Measurements from ENCODE around the gene CLSTN2. TPM values are rescaled to one million over a fixed set of nuclear protein-coding genes. Genes with fewer than 3 reads are reported as not detected.

The CLSTN2 gene
- total RNA-seq, 1 donor from 2014 or later: 0.17 TPM

DNA sequence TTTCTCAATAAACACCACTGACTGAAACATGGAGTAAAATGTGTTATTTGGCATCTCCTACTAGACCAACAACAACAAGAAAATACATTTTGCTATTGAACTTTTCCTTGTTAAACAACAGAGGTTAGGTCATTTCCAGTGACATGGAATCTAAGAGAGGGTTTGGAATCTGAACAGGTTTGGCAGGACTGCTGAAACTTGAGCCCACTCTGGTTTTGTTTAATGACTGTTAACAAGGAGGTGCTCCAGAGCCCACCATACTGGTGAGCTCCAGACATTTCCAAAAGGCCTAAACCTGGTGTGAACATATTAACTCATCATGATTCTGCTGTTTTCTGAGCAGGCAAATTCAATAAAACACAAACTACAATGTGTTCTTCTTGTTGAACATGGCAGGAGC lies 412.2 kb downstream of the CLSTN2 start:
- no peak for DNase-seq

DNA sequence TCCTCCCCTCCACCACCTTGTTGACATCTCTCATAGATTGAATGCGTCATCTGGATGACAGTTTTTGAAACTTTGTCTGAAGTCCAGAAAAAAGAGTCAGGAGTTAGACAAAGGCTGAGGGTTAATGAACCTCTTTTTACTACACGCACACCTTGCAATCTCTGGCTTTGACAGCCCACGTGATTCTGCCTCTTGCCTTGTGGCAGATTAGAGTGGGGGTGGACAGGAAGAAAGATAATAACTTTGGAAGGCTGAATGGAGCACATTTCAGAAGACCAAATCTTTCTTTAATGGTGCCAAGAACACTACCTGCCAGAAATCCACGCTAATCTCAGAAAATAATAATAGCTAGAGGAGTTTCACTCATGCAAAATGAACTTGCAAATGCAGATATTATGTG lies 415.0 kb downstream of the CLSTN2 start:
- DNase-seq: no peak

DNA sequence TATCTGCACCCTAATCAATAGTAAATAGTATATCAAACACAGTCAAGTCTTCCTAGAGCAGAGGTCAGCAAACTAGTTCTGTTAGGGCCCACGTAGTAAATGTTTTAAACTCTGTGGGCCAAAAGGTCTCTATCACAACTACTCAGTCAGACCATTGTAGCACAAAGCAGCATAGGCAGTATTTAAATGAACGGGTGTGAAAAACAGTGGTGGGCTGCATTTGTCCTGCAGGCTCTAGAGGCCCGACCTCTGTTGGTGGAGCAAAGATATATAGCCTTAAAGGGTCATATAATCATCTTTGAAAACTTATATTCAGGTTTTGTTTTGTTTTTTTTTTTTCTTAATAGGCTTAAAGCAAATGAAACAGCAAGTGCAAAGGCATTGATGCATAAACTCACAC lies 416.5 kb downstream of the CLSTN2 start:
- DNase-seq: no peak

DNA sequence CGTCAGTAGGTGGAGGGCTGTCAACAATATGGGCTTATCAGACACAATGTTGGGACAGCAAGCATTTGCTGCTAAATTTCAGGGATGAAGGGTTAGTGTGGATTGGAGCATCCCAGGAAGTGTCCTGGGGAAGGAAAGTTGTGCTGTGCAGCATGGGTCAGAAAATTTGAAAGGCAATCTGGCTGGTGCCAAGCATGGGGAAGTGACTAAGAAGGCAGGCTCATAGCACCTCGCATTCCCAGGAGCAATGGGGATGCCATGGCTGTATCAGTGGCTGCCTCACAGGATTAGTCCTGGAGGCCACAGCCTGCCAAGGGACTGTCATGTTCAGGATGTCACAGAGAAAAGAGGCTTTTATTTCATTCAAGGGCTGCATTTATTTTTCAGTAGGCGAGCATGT lies 420.5 kb downstream of the CLSTN2 start:
- no peak for DNase-seq

DNA sequence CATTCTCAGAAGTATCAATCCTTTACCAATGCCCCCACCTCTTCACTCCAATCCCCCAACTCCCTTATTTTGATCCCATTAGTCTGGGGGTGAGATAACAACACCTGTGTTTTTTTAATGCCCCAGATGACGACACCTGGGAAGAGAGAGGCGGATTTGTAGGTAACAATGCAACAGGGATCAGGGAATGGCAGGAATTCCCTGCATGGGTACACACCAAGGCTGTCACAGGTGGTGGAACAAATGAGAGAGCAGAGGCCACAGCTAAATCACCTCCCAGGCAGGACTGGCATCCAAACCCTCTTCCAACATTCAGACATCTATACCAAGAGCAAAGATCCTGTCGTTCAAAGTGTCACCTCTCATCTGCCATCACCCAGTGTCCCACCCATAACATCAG lies 423.7 kb downstream of the CLSTN2 start:
- no peak for DNase-seq

DNA sequence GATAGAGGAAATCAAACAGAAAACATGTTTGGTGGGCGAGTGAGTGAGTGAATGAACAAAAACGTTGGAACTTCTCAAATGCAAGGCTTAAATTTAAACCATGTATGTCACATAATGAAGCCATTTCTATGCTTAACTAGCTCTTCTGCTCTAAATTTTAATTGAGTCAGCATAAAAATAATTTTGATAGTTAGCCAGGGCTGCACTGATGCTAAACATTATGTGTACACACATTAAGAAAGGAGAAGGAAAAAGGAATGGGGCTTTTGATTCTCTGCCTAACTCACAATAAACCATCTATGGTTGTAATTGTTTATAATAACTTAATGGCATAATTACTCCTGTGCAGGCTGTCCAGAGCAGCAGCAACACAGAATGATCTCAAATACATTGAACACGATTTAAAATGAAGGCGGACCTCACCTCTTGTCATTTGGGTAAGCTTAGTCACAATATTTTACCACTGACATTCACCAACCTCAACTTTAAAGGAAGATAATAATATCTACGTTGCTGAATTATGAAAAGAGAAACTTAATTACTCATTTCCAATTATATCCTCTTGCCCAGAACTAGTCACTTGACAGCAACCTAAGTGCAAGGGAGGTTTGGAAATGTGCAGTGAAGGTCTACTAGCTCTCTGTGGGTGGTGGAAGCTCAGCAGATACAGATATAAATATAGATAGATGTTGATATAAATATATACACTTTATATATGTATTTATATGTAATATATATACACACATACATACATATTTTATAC lies 424.4 kb downstream of the CLSTN2 start:
- no peak for DNase-seq

DNA sequence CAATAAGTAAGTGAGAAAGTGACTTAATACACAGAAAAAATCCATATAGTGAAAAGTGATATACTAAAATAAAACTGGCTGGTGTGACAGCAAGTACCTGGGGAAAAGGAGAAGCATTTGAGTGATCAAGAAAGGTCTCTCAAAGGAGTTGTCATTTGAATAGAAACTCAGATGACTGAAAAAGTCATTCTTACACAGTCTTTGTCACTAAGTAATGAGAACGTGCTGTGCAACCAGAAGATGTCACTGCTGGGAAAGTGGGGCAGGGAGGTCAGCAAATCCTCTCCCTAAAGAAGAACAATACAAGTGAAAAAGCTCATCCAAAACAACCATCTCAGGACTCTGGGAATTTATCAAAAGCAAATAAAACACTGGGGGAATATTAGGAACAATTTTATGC lies 425.3 kb downstream of the CLSTN2 start:
- no peak for DNase-seq

DNA sequence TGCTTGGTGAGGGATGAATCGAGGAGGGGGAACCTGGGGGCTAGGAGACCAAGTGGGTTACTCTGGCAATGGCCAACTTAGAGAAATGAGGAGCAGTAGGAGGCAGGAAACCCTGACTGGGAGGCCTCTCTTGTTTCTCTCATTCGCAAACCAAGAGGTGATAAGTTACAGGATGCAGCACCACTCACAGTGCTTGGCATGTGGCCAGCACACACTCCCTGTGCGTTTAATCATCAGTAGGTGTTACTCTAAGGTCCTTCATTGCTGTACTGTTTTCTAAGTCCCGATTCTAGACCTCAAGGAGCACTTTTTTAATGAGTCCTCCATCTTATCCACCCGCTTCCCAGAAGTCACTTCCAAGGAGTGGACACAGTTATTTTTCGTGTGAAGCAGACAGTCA lies 428.8 kb downstream of the CLSTN2 start:
- peak; percentile 5 for DNase-seq

DNA sequence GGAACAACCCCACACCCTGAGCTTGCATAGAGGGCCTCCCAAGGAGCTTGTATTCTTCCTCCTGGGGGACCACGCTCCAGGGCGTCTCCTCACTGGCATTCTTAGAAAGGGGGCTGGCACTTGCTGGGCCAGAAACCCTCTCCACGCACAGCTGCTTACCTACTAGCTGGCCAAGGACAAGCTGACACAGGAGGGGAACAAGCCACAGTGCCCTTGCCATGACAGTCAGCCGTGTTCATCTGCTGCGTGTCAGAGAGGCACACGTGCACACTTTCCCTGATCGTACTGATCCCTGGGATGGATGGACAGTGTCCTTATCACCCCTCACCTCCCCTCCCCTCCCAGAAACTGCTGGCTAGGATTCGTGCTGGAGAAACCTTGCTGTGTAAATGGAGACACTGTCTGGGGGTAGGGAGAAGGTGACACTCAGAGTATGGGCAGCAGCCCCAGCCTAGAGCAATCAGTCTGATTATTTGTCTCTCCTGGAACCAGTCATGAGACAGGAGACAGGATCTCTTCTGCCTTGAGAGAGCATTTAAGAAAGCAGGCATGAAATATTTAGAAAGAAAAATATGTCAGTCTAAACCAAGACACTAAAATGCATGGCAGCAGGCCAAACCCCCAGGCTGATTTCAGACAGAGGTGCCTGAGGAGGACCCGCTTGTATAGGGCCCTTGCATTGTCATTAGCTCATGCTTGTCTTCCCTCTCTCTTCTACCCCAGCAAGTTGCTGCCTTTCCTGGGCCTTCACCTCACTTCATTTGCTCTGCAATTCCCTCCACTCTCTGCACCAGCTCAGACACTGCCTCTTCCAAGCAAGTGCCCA lies 431.1 kb downstream of the CLSTN2 start:
- no peak for DNase-seq

DNA sequence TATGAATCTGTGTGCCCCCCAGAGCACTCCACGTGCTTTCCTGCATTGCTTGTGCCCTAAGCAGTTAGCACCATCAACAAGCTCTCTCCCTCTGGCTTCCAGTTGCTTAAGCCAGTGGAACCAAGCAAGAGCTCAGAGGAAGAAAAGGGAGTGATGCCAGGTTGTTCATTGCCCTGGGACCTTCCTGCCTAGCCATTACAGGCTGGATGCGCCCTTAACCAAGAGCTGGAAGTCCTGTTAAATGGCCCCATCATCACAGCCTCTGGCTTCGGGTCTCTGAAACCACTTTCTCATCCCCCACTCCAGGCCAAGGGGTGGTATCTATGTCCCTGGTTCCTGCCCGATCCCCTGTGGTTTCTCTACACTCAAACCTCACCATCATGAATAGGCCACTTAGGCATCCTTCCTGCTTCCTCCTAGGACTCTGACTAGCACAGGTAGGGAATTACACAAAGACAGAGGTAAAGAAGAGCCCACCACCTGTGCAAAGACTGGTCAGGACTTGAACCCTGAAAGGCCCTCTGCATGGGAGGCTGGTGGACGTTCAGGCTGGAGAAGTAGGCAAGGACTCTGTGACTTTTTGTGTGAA lies 433.3 kb downstream of the CLSTN2 start:
- no peak for DNase-seq

DNA sequence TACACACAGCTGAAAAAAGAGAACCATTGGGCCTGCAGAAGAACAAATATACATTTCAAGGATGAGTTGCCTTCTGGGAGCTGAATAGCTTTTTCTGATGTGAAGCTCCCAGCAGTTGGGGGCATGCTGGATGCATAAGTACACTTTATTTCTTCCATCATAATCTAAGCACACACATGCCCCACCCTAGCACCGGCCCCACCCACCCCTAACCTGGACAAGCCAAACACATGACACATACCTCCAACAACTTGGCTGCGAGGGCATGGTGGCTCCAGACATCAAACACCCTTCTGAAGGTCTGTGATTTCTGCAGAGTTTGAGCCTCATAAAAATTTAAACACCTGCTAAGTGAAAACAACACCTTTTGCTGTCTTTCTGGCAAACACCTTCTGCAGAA lies 435.7 kb downstream of the CLSTN2 start:
- no peak for DNase-seq

DNA sequence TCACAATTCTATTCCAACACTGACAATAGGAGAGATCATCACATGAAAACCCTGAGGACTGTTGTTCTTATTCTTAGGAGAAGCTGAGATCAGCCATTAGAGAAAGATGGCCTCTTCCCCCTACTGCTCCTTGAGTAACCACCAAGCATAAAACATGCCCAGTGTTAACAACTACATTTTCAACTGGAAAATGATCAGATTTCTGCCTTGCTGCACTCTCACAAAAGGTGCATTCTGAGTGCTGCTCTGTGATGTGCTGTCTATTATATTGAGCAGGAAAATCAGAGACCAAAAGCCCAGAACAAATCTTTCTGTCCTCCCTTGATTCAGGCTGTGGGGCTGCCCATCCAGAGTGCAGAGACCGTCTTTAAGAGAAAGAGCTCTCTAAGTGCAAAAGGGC lies 438.2 kb downstream of the CLSTN2 start:
- DNase-seq: no peak

DNA sequence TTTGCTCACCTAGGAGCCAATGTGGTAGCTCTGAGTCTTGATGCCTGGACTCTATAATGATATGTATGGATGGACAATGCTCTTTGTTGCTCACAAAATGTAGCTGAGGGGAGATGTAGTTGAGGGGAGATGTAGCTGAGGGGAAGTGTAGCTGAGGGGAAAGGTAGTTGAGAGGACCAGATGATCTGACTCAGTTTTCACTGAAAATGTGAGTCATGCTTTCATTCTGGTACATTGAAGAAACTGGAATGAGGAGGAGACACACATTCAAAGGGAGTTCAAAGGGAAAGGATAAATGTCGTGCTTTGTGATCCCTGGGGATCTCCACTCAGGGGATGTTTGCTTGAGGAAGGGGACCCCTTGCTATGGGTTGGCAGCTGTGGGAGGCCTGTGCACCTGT lies 440.0 kb downstream of the CLSTN2 start:
- DNase-seq: no peak

DNA sequence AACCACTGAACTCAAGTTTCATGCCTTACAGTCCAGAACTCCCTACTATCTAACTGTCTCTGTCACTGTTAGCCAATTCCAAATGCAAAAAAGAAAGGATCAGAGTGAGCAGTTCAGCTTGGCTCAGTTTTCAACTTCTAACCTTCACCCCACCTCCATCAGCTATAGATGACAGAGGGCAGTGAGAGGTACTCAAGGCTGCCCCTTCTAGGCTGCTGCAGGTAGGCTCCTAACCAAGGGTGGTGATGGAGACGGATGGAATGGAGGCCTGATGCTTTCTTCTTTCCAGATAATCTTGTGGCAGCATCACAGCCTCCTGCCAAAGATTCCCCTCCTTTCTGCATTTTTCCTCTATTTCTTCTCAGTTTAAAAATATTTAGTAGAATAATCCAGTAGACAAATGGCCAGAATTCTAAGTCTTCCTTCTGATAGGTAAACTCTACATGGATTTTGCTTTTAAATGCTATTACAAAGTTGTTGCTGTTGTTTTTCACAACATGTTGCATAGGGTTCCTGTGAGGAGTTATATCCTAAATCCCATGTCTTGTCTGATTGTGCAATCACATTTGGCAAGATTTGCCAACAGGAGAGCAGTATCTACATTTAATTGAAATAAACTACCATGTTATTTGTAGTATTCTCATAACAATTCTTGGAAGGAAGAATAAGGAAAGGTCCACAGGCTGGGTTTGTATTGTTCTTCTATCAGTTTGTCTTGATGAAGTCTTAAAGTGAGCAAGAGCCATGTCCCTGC lies 441.3 kb downstream of the CLSTN2 start:
- DNase-seq: no peak

DNA sequence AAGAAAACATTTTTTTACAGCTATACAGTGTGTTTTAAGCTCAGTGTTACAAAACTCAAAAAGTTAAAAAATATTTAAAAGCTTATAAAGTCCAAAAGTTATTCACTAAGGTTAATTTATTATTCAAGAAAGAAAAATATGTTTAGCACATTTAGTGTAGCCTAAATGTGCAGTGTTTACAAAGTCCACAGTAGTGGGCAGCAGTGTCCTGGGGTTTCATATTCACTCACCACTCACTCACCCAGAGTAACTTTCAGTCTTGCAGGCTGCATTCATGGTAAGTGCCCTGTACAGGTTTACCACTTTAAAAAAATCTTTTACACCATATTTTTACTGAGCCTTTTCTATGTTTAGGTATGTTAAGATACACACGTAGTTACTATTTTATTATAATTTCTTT lies 442.7 kb downstream of the CLSTN2 start:
- no peak for DNase-seq

DNA sequence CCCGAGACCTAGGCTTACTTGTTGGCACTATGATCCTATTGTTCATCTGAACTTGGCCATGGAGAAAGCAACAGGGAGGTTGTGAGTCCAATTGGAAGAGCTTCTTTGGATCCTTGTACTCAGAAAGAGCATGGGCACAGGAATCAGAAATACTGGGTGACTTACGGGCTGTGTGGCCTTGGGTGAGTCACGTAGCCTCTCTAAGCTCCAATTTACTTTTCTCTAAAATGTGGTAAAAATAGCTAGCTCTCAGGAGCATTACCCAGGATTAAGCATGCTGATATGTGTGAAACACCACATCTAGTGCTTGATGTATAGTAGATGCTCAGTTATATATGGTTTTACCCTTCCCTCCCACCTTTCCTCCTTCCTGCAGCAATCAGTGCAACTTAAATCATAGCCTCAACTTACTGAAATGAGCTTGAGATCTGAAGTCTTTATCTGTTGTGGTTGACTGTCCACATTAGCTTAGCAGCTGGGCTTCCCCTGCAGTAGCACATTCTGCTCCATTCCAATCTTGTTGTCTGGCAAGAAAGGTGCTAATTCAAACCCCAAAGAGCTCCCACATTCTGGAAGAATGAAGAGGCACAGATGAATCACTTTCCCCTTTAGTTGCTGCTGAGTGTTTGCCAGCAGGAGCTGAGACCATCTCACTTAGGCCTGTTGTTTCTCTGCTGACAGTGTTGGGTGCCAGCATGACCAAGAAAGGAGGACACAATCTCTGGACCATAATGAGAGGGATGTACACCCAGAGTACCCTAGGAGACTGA lies 443.8 kb downstream of the CLSTN2 start:
- DNase-seq: no peak

DNA sequence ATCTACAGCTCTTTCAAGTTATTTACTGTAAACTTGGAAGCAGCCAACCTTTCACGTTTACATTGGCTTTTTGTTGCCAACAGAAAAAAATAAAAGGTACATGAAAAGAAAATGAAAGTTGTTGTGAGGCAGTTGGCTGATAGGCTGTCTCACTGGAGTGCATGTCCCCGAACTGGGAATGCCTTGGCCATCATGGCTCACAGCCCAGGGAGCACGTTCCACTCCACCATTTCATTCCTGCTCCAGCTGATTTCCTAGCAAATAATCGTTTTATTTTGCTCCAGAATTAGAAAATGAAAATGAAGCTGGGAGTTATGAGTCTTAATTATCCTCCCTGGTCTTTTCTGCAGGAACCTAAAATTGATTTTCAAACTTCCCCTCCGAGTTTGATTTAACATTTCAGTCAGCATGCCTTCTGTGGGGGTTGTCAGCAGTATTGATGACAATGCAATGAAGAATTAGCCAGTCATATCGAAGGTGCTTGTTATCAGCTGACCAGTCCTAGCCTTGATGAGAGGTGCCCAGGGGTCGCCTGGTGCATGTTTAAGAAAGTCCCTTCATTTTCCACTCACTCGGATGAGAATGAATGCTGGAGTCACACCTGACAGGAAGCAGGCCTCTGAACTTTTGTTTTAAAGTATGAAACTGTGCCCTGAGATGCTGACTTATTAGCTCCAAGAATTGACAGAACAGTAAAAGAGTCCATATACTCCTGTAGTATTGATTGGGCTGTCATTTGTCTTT lies 449.2 kb downstream of the CLSTN2 start:
- no peak for DNase-seq

DNA sequence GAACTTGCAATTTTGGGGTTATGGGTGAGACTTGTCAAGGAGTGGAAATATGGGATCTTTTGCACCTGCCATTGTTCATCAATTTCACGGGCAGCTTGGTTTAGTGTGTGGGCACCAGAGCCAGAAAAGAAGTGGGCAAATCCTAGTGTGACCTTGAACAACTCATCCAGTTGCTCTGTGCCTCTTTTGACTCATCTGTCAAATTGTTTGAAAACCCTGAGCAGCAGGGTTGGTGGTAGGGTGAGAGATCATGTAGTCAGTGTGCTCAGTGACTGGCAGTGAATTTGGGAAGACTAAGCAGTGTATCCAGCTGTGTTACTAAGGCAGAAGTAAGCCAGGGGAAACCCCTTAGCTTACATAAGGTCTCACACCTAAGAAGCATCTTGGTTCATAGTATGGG lies 449.9 kb downstream of the CLSTN2 start:
- no peak for DNase-seq

DNA sequence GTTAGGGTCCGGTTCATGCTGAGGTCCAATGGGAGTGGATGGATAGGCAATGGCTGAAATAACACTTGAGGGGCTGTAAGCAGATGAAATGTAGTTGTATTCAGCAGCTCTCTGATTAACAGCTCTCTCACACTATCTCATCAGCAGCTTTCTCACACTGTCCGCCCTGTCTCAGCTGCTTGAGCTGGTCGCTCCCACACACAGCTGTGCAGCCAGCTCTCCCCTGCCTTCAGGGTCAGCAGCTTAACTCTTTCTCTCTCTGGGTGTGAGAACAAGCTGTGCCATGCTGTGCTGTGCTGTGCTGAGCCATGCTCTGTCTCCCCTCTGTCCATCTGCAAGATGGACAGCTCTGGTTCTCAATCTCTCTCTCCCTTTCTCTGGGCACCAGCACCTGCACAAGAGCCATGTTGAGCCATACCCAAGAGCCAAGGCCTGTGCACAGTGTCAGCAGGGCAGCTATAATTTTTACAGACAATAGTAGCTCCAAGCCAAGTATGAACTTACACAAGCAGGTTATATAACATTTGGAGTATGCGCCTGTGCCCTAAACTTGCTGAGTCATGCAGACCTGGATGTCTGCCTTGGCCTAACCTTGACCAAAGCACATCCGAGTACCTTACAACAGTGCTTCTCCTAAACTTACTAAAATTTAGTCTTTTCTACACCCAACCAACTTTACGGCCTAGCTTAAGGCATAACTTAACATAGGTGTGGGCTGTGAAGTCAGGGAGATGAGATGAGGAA lies 451.5 kb downstream of the CLSTN2 start:
- no peak for DNase-seq

DNA sequence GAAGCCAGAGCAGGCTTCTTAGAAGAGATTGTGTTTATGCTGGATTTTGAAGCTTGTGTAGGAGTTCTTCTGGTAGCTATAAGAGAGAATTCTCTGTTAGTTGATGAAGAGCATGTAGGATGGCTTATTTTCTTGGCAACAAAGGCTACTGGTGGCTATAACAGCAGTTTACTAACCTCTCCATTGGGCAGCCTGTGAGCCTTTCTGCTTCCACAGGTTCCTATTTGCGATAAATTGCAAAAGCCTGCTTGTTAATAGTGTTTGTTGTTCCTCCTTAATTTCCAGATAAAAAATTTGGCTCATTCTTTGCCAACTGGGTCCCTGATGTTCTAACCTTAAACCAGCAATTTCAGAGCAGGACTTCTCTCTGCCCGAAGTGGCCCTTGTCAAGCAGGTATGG lies 452.3 kb downstream of the CLSTN2 start:
- no peak for DNase-seq

Measured in dermis blood vessel endothelial cell (primary cell).